VCaP (cell line): Measurements from ENCODE around the gene OGN.

ENCODE experiments used
- H3K27ac ChIP-seq: fragments of 450-650 bp; 2 replicates; pipeline ENCODE4 v1.5.1; 2017
- CTCF ChIP-seq: fragments of 450-650 bp; conservative IDR thresholded peaks from 2 replicates; pipeline ENCODE4 v1.5.1; 2017; ENCODE audit warnings: mild to moderate bottlenecking, moderate library complexity

The OGN gene

GRCh38 chr9:92373167-92373566 lies 31.2 kb downstream of the OGN start:
- H3K27ac ChIP-seq, result no peak overlapping the region
- TF ChIP-seq CTCF, result no peak

DNA sequence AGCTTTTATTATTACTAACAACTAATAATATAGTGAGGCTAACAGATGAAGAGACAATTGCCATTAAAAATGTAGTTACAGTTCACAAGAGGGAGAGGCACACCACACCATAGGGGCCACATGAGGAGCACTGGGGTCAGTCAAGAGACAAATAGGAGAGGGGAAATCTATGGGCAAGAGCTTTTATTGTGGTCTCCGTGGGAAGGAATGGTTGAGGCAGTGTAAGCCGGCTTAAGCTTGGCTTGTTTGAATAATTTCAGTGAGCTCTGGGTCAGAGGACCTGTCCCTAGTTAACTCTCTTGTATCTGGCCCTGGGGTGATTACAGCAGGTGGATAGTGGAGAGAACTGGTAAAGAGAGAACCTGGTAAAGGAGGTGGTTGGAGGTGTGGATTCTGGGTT lies 35.3 kb downstream of the OGN start:
- no peak for TF ChIP-seq CTCF
- no peak overlapping the region for H3K27ac ChIP-seq

- H3K27ac ChIP-seq, result no peak overlapping the region
- TF ChIP-seq CTCF, result no peak
These were observed 44.3 kb downstream of the OGN start for GRCh38 chr9:92360083-92360482.

GRCh38 chr9:92359394-92359995 lies 44.9 kb downstream of the OGN start:
- no peak for TF ChIP-seq CTCF
- H3K27ac ChIP-seq, result no peak overlapping the region

DNA sequence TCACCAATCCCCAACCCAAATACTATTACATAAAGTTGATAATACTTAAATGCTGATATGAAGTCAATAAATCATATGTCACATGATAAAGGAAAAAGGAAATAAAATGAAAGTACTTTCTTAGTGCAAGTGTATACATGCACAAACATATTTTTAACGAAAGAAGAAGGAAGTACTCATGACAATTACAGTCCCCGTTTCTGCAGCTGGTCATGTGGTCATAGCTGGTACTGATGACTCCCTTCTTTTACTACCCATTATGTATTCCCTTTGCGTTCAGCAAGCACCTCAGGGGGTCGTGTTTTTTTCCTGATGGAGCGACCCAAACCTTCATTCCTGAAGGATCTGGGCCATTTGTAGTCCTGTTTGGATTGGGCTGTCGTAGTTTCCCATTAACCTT lies 51.3 kb downstream of the OGN start:
- no peak for TF ChIP-seq CTCF
- no peak overlapping the region for H3K27ac ChIP-seq

DNA sequence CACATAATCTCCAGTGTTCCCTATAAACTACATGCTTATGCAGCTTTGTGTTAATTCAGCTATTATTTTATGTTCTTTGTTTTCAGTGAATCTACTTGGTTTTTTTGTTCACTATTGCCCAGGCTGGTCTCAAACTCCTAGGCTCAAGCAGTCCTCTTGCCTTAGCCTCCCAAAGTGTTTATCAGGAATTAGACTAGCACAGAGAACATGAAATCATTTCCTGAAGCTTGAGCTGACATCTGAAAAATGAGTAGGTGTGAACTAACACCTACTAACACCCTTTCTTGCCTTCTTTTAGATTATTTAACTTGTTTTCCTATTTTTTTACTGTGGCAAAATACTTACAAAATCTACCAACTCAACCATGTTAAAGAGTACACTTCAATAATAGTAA lies 53.6 kb downstream of the OGN start:
- no peak for TF ChIP-seq CTCF
- H3K27ac ChIP-seq, result no peak overlapping the region

- no peak for TF ChIP-seq CTCF
- no peak overlapping the region for H3K27ac ChIP-seq
These were observed 54.3 kb downstream of the OGN start for GRCh38 chr9:92349771-92350739.
